HG02970 (cell line): ENCODE data around the gene IPO11.
"Not testable (repeated sequence)": the region's sequence is repeated elsewhere in the genome, so short reads cannot be mapped to it uniquely, and the experiment has no call there.

ENCODE experiments used
- ATAC-seq: cut with Tn5 transposase; IDR thresholded peaks from one replicate; pipeline ENCODE4 v1.9.1; 2021; ENCODE audit warnings: mild to moderate bottlenecking, moderate library complexity, moderate number of reproducible peaks; ENCODE audit not compliant: unreplicated experiment, low FRiP score

The IPO11 gene

DNA sequence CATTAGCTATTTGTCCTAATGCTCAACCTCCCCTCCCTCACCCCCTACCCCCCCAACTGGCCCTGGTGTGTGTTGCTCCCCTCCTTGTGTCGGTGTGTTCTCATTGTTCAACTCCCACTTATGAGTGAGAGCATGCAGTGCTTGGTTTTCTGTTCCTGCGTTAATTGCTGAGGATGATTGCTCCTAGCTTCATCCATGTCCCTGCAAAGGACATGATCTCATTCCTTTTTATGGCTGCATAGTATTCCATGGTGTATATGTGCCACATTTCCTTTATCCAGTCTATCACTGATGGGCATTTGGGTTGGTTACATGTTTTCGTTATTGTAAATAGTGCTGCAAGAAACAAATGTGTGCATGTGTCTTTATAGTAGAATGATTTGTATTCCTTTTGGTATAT, 153.2 kb downstream of the IPO11 start:
- ATAC-seq = not testable (repeated sequence)

DNA sequence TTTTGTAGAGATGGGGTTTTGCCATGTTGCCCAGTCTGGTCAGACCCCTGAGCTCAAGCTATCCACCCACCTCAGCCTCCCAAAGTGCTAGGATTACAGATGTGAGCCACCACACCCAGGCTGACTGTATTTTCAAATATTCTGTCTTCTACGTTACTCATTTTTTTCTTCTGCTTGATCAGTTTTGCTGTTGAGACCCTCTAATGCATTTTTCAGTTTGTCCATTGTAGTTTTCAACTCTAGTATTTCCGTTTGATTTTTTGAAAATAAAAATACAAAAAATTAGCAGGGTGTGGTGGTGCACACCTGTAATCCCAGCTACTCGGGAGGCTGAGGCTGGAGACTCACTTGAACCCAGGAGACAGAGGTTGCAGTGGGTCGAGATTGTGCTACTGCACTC, 155.6 kb downstream of the IPO11 start:
- ATAC-seq = no peak

DNA sequence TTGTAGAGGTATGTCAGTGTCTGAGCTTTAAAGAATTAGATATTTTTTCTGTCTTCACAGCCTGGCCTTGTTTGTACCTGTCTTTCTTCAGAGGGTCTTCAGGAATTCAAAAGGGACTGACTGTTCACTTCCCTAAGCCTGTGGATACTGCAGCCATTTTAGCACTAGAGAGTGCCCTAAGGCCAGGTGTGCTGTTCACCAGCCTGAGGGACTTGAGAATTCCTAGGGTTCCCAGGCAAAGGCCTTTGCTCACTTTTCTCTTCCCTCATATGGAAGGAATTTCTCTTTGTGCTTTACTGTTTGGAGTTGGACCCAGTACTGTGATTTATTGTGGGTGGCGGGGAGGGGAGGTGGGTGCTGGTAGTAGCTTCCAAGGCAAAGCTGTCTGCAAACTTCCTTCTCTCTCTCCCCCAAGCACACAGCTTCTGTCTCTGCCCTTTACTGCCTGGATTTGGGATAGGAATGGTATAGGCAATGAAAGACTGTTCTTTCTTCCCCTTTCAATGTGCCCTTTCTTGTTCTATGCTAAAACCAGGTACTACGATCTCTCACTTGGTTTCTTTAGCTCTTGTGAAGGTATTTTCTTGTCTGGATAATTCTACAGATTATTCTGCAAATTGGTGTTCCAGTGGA, 156.4 kb downstream of the IPO11 start:
- no peak for ATAC-seq

DNA sequence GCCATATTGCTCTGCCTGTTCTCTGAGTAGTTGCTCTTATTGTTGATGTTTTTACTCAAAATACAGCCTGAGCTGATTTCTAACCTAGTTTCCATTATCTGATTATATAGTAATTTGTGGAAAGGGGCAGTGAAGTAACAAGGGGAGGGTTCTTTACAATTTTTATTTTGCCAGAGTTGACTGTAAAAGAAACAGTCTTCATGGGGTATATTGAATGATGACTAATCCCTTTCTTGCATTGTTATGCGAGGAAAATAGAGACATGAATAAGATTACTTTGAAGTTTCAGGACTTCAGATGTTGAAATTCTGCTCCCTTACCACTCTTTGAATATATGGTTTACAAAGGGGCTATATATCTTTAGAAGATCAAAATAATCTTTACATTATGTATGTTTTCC, 156.9 kb downstream of the IPO11 start:
- ATAC-seq = no peak

DNA sequence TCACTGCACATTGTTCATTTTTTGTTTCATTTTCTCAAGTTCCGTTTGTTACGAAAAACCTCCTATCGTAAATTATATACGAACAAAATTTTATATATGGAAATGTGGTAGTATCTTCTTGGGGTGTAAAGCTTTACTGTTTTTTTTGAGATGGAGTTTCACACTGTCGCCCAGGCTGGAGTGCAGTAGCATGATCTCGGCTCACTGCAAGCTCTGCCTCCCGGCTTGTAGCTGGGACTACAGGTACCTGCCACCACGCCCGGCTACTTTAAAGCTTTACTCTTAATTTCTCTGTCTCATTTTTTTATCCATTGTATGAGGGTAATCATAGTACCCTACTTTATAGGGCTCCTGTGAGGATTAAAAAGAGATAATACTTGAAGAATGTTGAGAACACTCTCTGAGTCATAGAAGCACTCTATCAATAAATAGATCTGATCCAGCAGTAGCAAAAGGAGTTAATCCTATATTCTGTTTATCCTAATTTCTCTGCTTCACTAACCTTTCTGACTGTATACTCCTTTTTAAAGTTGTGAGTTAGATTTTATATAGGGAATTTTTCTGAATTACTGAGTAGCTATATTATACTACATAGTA, 160.5 kb downstream of the IPO11 start:
- ATAC-seq = no peak

DNA sequence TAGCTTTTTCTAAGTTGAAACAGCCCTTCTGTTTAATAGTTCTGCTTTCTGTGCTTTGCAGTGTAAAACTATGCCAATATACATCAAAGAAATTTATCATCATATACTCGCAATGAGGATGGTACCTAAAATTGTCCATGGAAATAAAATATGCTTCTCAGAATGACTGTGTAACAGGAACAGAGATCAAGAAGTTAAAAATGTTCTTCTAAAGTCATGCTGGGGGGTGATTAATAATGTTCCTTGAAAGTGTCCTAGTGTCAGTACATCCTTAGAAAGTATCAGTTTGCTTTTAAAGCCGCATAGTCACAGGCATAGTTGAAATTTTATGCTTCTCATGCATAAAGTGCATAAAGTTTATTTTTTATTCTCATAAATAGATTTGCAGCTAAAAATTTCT, 162.0 kb downstream of the IPO11 start:
- ATAC-seq = no peak

DNA sequence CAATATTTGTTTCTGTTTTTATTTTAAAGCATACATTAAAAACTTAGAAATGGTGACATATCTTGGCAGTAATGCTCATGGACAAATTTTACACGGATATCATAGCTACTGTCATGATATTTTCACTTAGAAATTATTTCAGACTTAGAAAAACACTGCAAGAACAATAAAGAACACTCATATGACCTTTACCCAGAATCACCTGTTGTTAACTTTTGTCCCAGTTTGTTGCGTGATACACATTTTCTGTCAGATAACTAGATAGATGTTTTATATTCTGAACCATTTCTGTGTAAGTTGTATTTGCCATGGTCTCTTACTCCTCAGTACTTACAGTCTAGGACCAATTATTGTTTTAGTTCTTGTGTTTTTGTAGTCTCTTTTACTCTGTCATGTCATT, 162.5 kb downstream of the IPO11 start:
- ATAC-seq = no peak

DNA sequence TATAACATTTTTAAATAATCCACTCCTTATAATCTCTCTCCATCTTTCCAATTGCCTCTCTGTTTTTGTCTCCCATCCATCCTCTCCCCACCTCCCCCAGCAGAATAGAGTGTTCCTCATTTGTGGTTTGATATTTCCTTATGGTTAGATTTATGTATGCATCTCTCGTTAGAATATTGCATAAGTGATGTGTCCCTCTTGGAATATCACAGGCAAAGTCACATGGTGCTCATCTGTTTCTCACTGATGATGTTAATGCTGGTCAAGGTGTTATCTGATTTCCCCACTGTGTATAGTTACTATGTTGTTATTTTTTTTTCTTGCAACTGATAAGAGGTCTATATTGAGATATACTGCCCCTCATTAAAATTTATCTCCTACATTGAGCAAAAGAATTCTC, 162.9 kb downstream of the IPO11 start:
- ATAC-seq = no peak

DNA sequence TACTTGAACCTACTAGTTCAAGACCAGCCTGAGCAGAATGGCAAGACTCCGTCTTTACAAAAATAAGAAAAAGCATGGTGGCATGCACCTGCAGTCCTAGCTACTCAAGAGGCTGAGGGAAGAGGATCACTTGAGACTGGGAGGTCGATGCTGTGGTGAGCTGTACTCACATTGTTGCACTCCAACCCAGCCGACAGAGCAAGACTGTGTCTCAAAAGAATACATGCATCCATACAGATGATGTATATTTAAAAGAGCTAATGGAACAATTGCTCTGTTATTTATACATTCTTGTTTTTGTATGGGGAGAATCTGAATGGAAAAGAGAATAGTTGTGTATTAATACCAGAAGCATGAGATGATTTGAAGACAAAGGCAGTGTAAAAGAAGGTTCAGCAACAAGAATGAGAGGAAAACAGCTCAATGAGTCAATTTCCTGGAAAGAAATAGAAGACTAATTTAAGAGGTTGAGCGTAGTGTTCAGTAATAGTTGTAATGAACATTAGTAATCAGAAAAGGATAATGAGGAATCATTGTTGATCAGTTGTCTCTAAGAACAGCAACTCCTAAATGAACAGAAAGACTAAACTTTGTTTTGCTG, 164.1 kb downstream of the IPO11 start:
- ATAC-seq = no peak

DNA sequence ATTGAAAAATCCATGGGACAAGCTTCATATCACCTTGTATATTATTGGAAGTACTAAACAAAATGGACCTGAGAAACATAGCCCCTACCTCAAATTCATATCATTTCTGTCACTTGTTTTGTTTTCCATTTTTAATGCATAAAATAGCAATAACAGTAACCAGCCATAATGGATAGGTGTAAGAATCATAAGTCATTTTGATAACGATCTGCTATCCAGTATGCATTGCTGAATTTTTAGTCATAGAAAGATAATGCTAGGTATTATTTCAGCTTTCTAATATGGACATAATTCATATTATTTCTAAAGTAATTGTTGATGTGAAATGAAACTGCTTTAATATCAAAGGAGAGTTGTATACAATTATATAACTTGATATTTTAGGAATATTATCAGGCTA, 164.9 kb downstream of the IPO11 start:
- no peak for ATAC-seq

DNA sequence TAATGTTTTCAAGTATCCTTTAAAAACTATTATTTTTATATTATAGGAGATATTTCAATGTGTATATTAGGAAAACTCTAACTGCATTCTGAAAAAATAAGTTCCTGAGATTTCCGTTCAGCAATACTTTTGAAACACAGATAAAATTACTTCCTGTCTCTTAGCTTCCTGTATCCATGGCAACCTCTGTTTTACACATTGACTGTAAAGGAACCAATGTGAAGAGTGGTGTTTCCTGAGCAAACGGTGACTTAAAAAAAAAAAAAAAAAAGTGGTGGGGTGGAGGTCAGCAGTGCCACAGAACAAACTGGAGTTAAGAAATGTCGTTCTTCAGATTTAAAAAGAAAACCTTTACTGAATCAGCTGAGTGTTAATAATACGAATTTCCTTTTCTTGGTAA, 166.0 kb downstream of the IPO11 start, which contains the start of gene LRRC70:
LRRC70 (plus strand) TSS at position 280 of the 400 bp plus-strand sequence. CDS start 620 bp downstream, outside the sequence.
- peak; percentile 91 for ATAC-seq

DNA sequence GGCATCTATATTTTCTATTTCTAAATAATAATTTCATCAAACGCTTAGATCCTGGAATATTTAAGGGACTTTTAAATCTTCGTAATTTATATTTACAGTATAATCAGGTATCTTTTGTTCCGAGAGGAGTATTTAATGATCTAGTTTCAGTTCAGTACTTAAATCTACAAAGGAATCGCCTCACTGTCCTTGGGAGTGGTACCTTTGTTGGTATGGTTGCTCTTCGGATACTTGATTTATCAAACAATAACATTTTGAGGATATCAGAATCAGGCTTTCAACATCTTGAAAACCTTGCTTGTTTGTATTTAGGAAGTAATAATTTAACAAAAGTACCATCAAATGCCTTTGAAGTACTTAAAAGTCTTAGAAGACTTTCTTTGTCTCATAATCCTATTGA, 167.2 kb downstream of the IPO11 start:
- ATAC-seq = no peak

DNA sequence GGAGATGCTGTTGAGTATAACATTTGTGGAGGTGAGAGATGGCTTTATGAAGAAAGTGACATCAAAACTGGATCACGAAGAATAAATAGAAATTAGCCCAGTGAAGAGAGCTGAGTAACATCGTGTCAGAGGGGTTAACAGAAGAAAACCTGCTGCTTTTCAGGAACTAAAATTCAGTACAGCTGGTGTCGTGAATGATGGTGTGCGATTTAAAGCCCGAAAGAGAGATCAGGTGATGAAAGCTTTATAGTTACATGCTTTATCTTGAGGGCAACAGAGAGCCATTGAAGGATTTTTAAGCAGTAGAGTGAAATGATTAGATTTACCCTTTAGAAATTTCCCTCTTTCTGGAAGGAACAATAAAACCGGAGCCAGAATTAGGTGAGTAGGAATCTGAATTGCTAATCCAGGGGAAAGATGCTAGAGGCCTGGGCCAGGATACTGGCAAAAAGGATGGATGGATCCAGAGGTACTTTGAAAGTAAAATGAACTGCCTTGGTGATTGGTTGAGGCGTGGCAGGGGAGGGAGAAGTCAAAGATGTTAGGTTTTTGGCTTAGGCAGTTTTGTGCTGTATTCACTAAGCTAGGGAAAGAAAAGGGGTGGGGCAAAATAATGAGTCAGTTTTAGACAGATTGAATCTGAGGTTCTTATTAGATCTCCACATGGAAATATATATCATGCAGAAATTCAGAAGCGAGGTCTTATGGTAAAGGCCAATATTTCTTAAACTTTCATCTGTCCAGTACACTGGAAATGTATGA, 169.5 kb downstream of the IPO11 start:
- no peak for ATAC-seq

DNA sequence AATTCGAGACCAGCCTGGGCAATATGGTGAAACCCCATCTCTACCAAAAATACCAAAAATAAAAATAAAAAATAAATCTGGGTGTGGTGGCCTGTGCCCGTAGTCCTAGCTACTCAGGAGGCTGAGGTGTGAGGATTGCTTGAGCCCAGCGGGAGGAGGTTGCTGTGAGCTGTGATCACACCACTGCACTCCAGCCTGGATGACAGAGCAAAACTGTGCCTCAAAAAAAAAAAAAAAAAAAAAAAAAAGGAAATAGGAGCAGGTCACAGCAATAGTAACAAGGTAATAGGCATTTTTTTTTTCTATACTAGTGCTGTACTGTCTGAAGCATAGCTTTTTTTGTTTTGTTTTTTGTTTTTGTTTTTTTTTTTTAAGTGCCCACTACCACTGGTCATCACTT, 171.8 kb downstream of the IPO11 start:
- no peak for ATAC-seq

DNA sequence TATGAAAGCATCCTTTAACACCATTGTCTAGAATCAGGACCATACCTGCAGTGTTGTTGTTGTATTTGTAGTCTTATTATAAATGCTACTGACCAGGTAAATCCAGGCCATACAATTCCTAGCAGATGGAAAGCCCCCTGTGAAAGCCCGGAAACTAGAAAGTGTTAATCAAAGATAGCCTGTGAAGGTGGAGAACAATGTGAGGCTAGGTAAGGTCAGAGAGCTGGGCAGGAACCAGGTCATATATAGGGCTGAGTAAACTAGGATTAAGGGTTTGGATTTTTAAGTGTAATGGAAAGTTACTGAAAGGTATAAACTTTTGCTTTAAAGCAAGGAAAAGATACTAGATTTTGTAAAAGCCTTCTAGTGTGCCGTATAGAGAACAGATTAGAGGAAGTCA, 172.7 kb downstream of the IPO11 start:
- no peak for ATAC-seq

DNA sequence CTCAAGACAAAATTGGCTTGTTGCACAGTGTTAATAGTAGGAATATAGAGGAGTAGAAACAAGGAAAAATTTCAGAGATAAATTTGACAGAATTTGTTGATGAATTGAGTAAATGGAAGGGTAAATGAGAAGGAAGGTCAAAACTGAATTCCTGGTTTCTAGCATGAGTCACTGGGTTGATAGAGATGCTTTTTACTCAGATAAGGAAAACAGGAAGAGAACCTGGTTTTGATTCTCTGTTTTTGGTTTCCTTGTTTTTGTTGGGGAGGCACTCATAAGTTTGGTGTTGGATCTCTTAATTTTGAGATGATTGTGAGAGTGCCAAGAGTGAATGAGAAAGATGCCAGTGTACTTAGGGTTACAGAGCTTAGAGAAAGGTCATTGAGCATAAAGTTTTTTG, 173.2 kb downstream of the IPO11 start:
- ATAC-seq = no peak

DNA sequence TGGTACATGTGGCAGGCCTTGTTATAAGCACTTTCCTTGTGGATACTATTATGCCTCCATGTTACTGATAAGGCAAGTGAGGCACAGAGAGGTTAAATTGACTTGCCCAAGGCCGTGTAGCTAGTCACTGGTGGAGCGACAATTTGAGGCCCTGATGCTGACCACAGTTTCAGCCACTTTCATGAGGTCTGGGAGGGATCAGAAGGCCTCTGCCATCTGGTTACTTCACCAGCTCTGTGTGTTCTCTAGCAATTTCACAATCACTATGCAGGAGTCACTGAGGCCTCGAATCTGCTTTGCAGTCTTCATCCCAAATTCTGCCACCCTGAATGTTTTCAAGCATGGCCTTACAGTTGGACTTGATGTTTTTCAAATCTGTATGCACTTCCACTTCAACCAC, 175.2 kb downstream of the IPO11 start:
- ATAC-seq = no peak

DNA sequence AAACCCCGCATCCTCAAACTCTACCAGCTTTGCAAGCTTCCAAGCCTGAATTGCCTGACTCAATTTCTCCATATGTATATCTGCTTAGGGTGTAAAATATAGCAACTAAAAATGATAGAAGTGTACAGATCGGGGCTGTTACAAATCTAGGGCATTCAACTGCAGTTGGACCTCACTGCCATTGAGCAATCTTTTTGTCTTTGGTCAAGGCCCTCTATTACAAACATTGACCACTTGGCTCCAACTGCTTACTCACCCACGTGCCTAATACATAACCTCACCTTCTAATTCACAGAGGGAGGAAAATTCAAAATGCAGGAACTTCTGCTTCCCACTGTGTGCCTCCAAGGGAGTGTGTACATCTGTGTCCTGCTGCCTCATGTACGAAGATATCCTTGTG, 176.1 kb downstream of the IPO11 start:
- no peak for ATAC-seq

DNA sequence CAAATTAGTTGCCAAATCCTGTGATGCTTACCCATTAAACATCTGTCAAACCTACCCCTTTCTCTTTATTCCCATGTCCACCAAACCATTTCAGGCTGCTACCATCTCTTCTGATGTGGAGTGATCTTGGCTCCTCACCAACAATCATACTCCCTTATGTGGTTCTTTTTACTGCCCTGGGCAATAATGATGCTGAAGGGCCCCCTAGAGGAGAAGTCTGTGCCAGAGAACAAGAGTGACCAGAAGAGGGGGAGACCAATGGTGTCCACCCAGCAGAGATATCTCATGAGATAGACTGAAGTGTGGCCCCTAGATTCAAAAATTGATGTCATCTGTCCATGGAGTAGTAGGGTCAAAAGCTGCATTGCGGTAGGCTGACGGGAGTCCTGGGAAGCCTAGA, 176.9 kb downstream of the IPO11 start:
- no peak for ATAC-seq

DNA sequence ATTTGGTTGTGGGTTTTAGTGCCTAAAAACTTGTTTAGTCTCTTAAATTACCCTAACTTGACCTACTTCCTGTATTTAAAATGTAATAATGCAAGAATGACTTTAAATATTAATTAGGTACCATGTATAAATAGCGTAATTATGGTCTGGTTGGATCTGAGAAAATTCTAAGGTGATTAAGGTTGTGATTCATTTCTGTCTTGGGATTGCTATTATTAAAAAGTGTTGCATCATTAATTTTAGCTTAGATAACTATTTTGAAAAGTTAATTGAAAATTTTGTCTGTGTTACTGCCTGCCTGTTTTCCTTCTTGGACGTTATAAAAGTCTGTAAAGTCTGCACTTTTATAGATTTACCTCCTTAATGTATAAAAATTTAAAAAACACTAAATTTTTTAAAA, 177.8 kb downstream of the IPO11 start:
- no peak for ATAC-seq

DNA sequence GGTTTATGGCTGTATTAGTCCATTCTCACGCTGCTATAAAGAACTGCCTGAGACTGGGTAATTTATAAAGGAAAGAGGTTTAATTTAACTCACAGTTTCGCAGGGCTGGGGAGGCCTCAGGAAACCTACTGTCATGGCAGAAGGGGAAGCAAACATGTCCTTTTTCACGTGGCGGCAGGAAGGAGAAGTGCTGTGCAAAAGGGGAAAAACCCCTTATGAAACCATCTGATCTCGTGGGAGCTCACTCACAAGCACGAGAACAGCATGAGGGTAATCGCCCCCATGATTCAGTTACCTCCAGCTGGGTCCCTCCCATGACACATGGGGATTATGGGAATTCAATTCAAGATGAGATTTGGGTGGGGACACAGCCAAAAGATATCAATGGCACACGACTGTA, 180.0 kb downstream of the IPO11 start:
- ATAC-seq = no peak
